Colonic mucosa (tissue), 4 donors: Measurements from ENCODE around the gene RFX4. TPM values are rescaled to one million over a fixed set of nuclear protein-coding genes. Genes with fewer than 3 reads are reported as not detected.

ENCODE experiments used
- DNase-seq: peaks from one replicate; pipeline ENCODE4 v3.0.0-alpha.2; 2020
- H3K27ac ChIP-seq: fragments of 200-600 bp; one replicate; pipeline ENCODE4 v1.8.0; 2021
- H3K27me3 ChIP-seq: fragments of 200-600 bp; one replicate; pipeline ENCODE4 v1.8.0; 2021
- H3K36me3 ChIP-seq: fragments of 200-600 bp; one replicate; pipeline ENCODE4 v1.8.0; 2021
- H3K4me1 ChIP-seq: fragments of 200-600 bp; one replicate; pipeline ENCODE4 v1.8.0; 2021; ENCODE audit warnings: mild to moderate bottlenecking
- H3K4me3 ChIP-seq: fragments of 200-600 bp; one replicate; pipeline ENCODE4 v1.8.0; 2021
- H3K9ac ChIP-seq, 2 donors: one replicate each; pipeline ENCODE4 v1.7.0; 2013; ENCODE audit warnings: control low read depth in 2 of 2, low read depth in 2 of 2, low read length in 2 of 2
- H3K9me3 ChIP-seq: fragments of 200-600 bp; one replicate; pipeline ENCODE4 v1.8.0; 2021
- intact Hi-C: fragments of 100-400 bp; cut with DNase I; formaldehyde crosslinking; loops from one replicate; pipeline ENCODE4 v1.14.1; 2022
- total RNA-seq, 2 donors: library from RNA; stranded (reverse); fragmentation: NEBNext Ultra II Directional in 1 of 2; extraction: Animal tissue kit (Norgen Biotek cat#: 25700) in 1 of 2; gene quantifications; one replicate each; pipeline ENCODE4 v1.2.1, GENCODE V29; 2021
- TF ChIP-seq, protein P1 (sequence below): fragments of 200-600 bp; IDR thresholded peaks from one replicate; pipeline ENCODE4 v1.8.0; 2022; ENCODE audit warnings: antibody characterized with exemption, mild to moderate bottlenecking
- donor health status: healthy.
- donor health status: DM: no; HTN: no; CAD: no.
- donor health status: DM: no; HTN: no; CAD: no.

RFX4 gene
- total RNA-seq, 2 donors from 2014 or later: not detected

DNA sequence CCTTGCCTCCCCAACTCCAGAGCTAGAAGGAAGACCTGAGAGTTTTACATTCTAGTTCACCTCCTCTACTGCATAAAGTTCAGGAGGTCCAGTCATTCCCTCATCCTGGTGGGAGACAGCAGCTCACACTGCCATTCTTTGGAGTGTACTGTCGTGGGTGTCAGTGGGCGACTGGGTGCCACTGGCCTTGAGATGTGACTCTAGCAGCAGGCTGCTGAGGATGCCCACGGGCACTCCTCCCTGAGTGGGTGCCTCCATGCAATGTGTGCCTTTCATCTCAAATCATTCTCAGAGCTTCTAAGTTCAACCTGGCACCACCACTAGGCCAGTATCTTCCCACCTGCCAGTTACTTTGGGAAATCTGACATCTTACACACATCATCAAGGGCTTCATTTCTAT, 12.5 kb downstream of the RFX4 start:
- intact Hi-C loops: no loop called here
- TF ChIP-seq, protein P1, sequence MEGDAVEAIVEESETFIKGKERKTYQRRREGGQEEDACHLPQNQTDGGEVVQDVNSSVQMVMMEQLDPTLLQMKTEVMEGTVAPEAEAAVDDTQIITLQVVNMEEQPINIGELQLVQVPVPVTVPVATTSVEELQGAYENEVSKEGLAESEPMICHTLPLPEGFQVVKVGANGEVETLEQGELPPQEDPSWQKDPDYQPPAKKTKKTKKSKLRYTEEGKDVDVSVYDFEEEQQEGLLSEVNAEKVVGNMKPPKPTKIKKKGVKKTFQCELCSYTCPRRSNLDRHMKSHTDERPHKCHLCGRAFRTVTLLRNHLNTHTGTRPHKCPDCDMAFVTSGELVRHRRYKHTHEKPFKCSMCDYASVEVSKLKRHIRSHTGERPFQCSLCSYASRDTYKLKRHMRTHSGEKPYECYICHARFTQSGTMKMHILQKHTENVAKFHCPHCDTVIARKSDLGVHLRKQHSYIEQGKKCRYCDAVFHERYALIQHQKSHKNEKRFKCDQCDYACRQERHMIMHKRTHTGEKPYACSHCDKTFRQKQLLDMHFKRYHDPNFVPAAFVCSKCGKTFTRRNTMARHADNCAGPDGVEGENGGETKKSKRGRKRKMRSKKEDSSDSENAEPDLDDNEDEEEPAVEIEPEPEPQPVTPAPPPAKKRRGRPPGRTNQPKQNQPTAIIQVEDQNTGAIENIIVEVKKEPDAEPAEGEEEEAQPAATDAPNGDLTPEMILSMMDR: no peak
- DNase-seq: no peak
- H3K4me3 ChIP-seq: no peak overlapping the region
- no peak overlapping the region for H3K9ac ChIP-seq
- H3K4me1 ChIP-seq: no peaks in the 10 kb centered on the region
- H3K27ac ChIP-seq: no peak overlapping the region
- H3K36me3 ChIP-seq: no peaks in the 10 kb centered on the region
- no peaks in the 10 kb centered on the region for H3K9me3 ChIP-seq
- no peaks in the 10 kb centered on the region for H3K27me3 ChIP-seq

DNA sequence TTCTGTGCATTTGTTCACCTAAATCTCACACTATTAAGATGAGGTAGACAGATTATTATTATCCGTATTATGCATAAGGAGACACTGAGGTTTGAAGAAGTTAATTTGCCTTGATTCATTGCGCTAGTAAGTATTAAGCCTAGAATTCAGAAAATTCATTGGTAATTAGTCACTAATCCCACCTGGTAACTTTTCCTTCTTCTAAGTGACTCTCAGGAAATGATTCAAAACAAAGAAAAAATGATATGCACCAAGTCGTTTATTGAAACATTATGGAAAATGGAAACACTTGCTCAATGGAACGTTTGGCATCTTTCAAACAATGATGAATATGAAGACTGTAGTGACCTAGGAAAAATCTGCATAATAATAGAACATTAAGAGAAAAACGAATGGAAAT, 15.2 kb downstream of the RFX4 start:
- Histone ChIP-seq H3K4me1 (no peaks in the 10 kb centered on the region), H3K4me3 (no peak overlapping the region), H3K27me3 (no peaks in the 10 kb centered on the region), H3K27ac (no peak overlapping the region), H3K9me3 (no peaks in the 10 kb centered on the region), H3K36me3 (no peaks in the 10 kb centered on the region), H3K9ac (no peak overlapping the region)
- TF ChIP-seq, protein P1: no peak
- intact Hi-C loops: no loop called here
- no peak for DNase-seq

DNA sequence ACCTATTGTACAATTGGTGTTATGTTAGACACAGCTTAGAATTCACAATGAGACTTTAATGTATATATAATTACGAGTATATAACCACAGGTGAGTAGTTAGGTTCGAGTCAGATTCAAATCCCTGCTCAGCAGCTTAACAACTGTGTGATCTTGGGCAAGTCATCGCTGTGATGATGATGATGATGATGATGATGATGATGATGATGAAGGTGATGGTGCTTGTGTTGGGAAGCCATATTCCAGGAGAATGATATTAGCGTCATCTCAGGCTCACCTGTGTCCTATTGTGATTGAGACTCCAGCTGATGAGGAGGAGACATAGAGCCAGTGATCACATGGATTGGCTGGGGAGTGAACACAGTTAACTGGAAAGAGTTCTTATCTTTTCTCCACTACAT, 16.5 kb downstream of the RFX4 start:
- Histone ChIP-seq H3K4me3 (no peak overlapping the region), H3K9me3 (no peaks in the 10 kb centered on the region), H3K36me3 (no peaks in the 10 kb centered on the region), H3K27me3 (no peaks in the 10 kb centered on the region), H3K4me1 (no peaks in the 10 kb centered on the region), H3K9ac (no peak overlapping the region), H3K27ac (no peak overlapping the region)
- intact Hi-C loops: no loop called here
- TF ChIP-seq, protein P1: no peak
- no peak for DNase-seq

DNA sequence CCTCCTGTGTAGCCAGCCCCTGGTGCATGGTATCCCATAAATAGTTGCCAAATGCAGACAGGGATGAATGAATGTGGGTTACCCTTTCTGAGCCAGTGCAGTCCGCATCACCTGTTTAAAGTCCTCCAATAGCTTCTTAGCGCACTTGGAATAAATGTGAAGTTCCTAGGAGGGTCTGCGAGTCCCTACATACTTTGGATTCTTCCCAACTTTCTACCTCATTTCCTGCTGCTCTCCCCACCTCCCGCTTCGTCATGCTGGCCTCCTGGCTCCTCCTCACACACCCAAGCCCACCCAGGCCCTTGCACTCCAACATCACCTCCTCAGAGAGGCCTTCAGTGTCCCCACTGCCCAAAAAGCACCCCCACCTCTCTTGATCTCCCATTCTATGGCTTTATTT, 17.7 kb downstream of the RFX4 start:
- H3K4me1 ChIP-seq: no peaks in the 10 kb centered on the region
- no peaks in the 10 kb centered on the region for H3K9me3 ChIP-seq
- DNase-seq: no peak
- H3K9ac ChIP-seq: no peak overlapping the region
- H3K4me3 ChIP-seq: no peak overlapping the region
- intact Hi-C loops: no loop called here
- TF ChIP-seq, protein P1: no peak
- no peaks in the 10 kb centered on the region for H3K27me3 ChIP-seq
- H3K36me3 ChIP-seq: no peaks in the 10 kb centered on the region
- no peak overlapping the region for H3K27ac ChIP-seq

DNA sequence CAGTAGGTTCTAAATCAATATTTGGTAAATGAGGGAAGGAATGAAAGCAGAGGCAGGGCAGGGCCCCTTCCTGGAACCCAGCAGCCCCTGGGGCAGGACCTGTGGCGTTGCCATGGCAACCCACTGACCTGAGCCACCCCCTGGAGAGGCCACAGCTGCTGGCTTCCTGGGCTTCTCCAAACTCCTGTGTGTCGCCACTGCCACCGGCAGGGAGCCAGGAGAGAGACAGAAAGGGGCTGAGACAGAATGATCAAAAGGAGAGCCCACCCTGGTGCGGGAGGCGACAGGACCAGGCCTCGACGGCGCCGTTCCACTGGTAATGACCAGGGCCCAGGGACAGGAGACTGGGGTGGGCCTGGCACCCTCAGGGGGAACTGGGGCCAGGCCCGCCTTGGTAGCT, 18.2 kb downstream of the RFX4 start:
- Histone ChIP-seq H3K4me3 (no peak overlapping the region), H3K9me3 (no peaks in the 10 kb centered on the region), H3K27ac (no peak overlapping the region), H3K9ac (no peak overlapping the region), H3K27me3 (no peaks in the 10 kb centered on the region), H3K4me1 (no peaks in the 10 kb centered on the region), H3K36me3 (no peaks in the 10 kb centered on the region)
- TF ChIP-seq, protein P1: no peak
- no peak for DNase-seq
- intact Hi-C loops: no loop called here

DNA sequence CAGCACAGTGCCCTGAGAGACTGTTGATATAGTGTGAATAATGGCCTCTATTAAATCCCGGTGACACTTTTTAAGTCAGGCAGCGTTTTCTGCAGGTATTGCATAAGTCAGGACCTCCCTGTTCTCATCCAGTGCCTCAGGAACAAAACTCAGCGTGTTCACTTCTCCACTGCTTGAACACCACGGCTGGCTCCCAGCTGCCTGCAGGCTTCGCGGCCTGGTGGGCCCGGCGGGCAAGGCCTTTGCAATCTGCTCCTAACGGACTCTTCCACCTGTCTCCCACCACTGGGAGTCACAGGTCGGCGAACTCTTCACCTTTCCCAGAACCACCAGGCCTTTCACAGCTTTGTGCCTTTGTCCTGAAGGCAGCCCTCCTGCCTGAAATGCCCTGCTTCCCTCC, 18.7 kb downstream of the RFX4 start:
- no peak overlapping the region for H3K27ac ChIP-seq
- H3K4me1 ChIP-seq: no peaks in the 10 kb centered on the region
- H3K4me3 ChIP-seq: no peak overlapping the region
- intact Hi-C loops: no loop called here
- TF ChIP-seq, protein P1: no peak
- no peak overlapping the region for H3K9ac ChIP-seq
- DNase-seq: no peak
- H3K36me3 ChIP-seq: no peaks in the 10 kb centered on the region
- H3K27me3 ChIP-seq: no peaks in the 10 kb centered on the region
- no peaks in the 10 kb centered on the region for H3K9me3 ChIP-seq
